Stomach (tissue), 9 donors: Measurements from ENCODE around the gene WDR64. TPM values are rescaled to one million over a fixed set of nuclear protein-coding genes. Genes with fewer than 3 reads are reported as not detected.

Source experiments
- DNase-seq, 2 donors: peaks; one replicate each; pipeline versions ENCODE4 v3.0.0 to v3.0.0-alpha.2; 2013 to 2019
- H3K27ac ChIP-seq, 5 donors: fragments of 200-600 bp in 4 of 5; sonication (generic) in 4 of 5; one replicate each; pipeline ENCODE4 v1.5.1; 2013 to 2019; ENCODE audit warnings: mild to moderate bottlenecking in 1 of 5, moderate library complexity in 1 of 5
- H3K27me3 ChIP-seq, 3 donors: fragments of 200-600 bp; sonication (generic); one replicate each; pipeline ENCODE4 v1.5.1; 2017 to 2019; ENCODE audit warnings: mixed run types in 1 of 3
- H3K36me3 ChIP-seq, 4 donors: fragments of 200-600 bp; sonication (generic); 1 replicate in 3 of 4; 2 replicates in 1 of 4; pipeline ENCODE4 v1.5.1; 2016 to 2019
- H3K4me1 ChIP-seq, 4 donors: fragments of 200-600 bp; sonication (generic); one replicate each; pipeline ENCODE4 v1.5.1; 2016 to 2019
- H3K4me3 ChIP-seq, 4 donors: fragments of 200-600 bp; sonication (generic) in 3 of 4; one replicate each; pipeline ENCODE4 v1.5.1; 2016 to 2019; ENCODE audit warnings: mild to moderate bottlenecking in 1 of 4
- H3K9me3 ChIP-seq, 4 donors: fragments of 200-600 bp; sonication (generic); one replicate each; pipeline ENCODE4 v1.5.1; 2016 to 2019
- EP300 ChIP-seq: sonication (generic); formaldehyde crosslinking; IDR thresholded peaks from one replicate; pipeline ENCODE4 v1.6.1; 2017; ENCODE audit warnings: antibody characterized with exemption
- POLR2A ChIP-seq, 4 donors: fragments of 450-650 bp; IDR thresholded peaks; one replicate each; pipeline ENCODE4 v1.6.1; 2016; ENCODE audit warnings: antibody characterized with exemption in 4 of 4, control low read depth in 2 of 4, mild to moderate bottlenecking in 1 of 4, moderate library complexity in 1 of 4
- POLR2AphosphoS5 ChIP-seq, 3 donors: sonication (generic); formaldehyde crosslinking; IDR thresholded peaks; one replicate each; pipeline ENCODE4 v1.6.1; 2016; ENCODE audit warnings: antibody characterized with exemption in 3 of 3
- WGBS, 5 donors: extraction: QIAGEN DNeasy Blood & Tissue Kit in 3 of 5; methylation state at CpG; one replicate each; pipeline versions ENCODE4 v1.1.5 to v1.1.7; 2013 to 2018; 5-methylcytosine and 5-hydroxymethylcytosine counted together
- intact Hi-C: fragments of 100-400 bp; cut with DNase I; formaldehyde crosslinking; loops from one replicate; pipeline ENCODE4 v1.15.1; 2023; ENCODE audit warnings: low total_unique reads
- polyA plus RNA-seq, 3 donors: library from polyadenylated mRNA; stranded (reverse); fragments of 200-250 nt; gene quantifications; one replicate each; pipeline ENCODE4 v1.2.3, GENCODE V29; 2013
- total RNA-seq, 5 donors: library from RNA; depleted of rRNA; stranded (reverse); fragments of >200 nt; gene quantifications; one replicate each; pipeline versions ENCODE4 v1.1.0 to v1.2.3, GENCODE V29; 2014 to 2016
- TF ChIP-seq, protein P1 (sequence below), 7 experiments: fragments of 450-650 bp in 4 of 7; fragments of 200-600 bp in 3 of 7; sonication (generic) in 3 of 7; IDR thresholded peaks; one replicate each; pipeline ENCODE4 v1.5.1; 2016 to 2019; ENCODE audit warnings: antibody characterized with exemption in 7 of 7, control low read depth in 2 of 7, mild to moderate bottlenecking in 1 of 7
- donor health status: healthy with polysubstance abuse.
- donor health status: Bipolar disorder and iron deficiency.
- donor health status: healthy.

The WDR64 gene
- total and polyA plus RNA-seq, 8 donors = 0.61 TPM; not detected in 7

GRCh38 chr1:241749041-241749944 lies 97.2 kb downstream of the WDR64 start:
- DNase-seq = peak in 1 of 2 donors; percentile 3
- Histone ChIP-seq H3K27me3 (no peaks in the 10 kb centered on the region), H3K27ac (no peak overlapping the region), H3K9me3 (no peaks in the 10 kb centered on the region), H3K36me3 (no peaks in the 10 kb centered on the region), H3K4me1 (no peaks in the 10 kb centered on the region), H3K4me3 (peak overlapping the region in 1 of 4 donors; percentile 10)
- TF ChIP-seq EP300 (no peak), POLR2AphosphoS5 (IDR thresholded peaks at IDR 0.05) (no peak), POLR2A (IDR thresholded peaks at IDR 0.05) (no peak)
- TF ChIP-seq, protein P1, sequence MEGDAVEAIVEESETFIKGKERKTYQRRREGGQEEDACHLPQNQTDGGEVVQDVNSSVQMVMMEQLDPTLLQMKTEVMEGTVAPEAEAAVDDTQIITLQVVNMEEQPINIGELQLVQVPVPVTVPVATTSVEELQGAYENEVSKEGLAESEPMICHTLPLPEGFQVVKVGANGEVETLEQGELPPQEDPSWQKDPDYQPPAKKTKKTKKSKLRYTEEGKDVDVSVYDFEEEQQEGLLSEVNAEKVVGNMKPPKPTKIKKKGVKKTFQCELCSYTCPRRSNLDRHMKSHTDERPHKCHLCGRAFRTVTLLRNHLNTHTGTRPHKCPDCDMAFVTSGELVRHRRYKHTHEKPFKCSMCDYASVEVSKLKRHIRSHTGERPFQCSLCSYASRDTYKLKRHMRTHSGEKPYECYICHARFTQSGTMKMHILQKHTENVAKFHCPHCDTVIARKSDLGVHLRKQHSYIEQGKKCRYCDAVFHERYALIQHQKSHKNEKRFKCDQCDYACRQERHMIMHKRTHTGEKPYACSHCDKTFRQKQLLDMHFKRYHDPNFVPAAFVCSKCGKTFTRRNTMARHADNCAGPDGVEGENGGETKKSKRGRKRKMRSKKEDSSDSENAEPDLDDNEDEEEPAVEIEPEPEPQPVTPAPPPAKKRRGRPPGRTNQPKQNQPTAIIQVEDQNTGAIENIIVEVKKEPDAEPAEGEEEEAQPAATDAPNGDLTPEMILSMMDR (IDR thresholded peaks at IDR 0.05) = no peak
- intact Hi-C loops = no loop called here
- 68 to 81% (median 75%) methylated on average over 20 of the region's 20 CpGs for WGBS, 5 donors

GRCh38 chr1:241749945-241750695 lies 98.0 kb downstream of the WDR64 start:
- TF ChIP-seq EP300 (no peak), POLR2A (IDR thresholded peaks at IDR 0.05) (no peak), POLR2AphosphoS5 (IDR thresholded peaks at IDR 0.05) (no peak)
- Histone ChIP-seq H3K36me3 (no peaks in the 10 kb centered on the region), H3K27me3 (no peaks in the 10 kb centered on the region), H3K9me3 (no peaks in the 10 kb centered on the region), H3K27ac (no peak overlapping the region), H3K4me3 (no peak overlapping the region), H3K4me1 (no peaks in the 10 kb centered on the region)
- DNase-seq = no peak
- WGBS, 5 donors = 62 to 71% (median 64%) methylated on average over 6 of the region's 6 CpGs
- intact Hi-C loops = no loop called here

DNA sequence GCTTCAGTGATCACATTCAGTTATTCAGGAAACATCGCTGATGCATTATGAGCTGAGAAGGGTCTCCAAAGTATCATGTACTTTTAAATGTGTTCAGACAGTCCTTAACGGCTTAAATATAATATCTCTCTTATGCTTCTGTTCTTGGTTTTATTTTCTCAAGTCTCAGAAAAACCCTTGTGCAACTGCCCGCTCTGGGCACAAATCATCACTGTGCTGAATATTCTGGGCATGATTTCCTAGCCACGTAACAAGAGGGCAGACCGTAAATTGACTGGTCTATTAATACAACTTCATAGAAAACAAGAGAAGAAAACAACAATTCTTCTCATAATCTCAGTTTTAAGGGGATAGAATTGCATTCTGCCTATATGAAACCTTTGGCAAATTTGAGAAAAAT lies 99.4 kb downstream of the WDR64 start:
- no peak for DNase-seq
- Histone ChIP-seq H3K27ac (no peak overlapping the region), H3K4me3 (no peak overlapping the region), H3K9me3 (no peaks in the 10 kb centered on the region), H3K36me3 (no peaks in the 10 kb centered on the region), H3K4me1 (no peaks in the 10 kb centered on the region), H3K27me3 (no peaks in the 10 kb centered on the region)
- TF ChIP-seq POLR2AphosphoS5 (IDR thresholded peaks at IDR 0.05) (no peak), POLR2A (IDR thresholded peaks at IDR 0.05) (no peak), EP300 (no peak)
- TF ChIP-seq, protein P1 (IDR thresholded peaks at IDR 0.05) = no peak
- WGBS, 5 donors = 88 to 96% (median 93%) methylated on average over 5 of the region's 5 CpGs
- intact Hi-C loops = no loop called here

GRCh38 chr1:241762713-241763339 lies 110.7 kb downstream of the WDR64 start:
- WGBS, 5 donors = 76 to 85% (median 79%) methylated on average over 3 of the region's 3 CpGs
- Histone ChIP-seq H3K36me3 (no peaks in the 10 kb centered on the region), H3K9me3 (no peaks in the 10 kb centered on the region), H3K27me3 (no peaks in the 10 kb centered on the region), H3K4me3 (no peak overlapping the region), H3K4me1 (no peaks in the 10 kb centered on the region), H3K27ac (no peak overlapping the region)
- intact Hi-C loops = no loop called here
- no peak for DNase-seq
- TF ChIP-seq, protein P1 (IDR thresholded peaks at IDR 0.05) = no peak
- TF ChIP-seq POLR2AphosphoS5 (IDR thresholded peaks at IDR 0.05) (no peak), POLR2A (IDR thresholded peaks at IDR 0.05) (no peak), EP300 (no peak)
